HEK293T (cell line): Measurements from ENCODE around the gene MYO19.

Source experiments
- CTCF ChIA-PET: fragments of 350-600 bp; formaldehyde crosslinking; extraction: SDS; loops from one replicate; lab custom pipeline; 2021; ENCODE audit warnings: antibody characterized with exemption, inconsistent platforms; lab: Yijun Ruan, JAX
- POLR2A ChIA-PET: fragments of 350-600 bp; formaldehyde crosslinking; extraction: SDS; loops from one replicate; lab custom pipeline; 2020; ENCODE audit warnings: antibody characterized with exemption, inconsistent platforms; lab: Yijun Ruan, JAX
- DNase-seq: peaks from one replicate; pipeline ENCODE4 v3.0.0; 2012; ENCODE audit warnings: mixed read lengths; ENCODE audit errors: extremely low spot score
- ARNT ChIP-seq: fragments of 450-650 bp; IDR thresholded peaks from 2 replicates; pipeline ENCODE4 v1.6.1; 2017; ENCODE audit warnings: mild to moderate bottlenecking
- BHLHE40 ChIP-seq: fragments of 450-650 bp; IDR thresholded peaks from 2 replicates; pipeline ENCODE4 v1.6.1; 2016; ENCODE audit warnings: mild to moderate bottlenecking, moderate library complexity, borderline replicate concordance
- CTBP1 ChIP-seq: fragments of 450-650 bp; IDR thresholded peaks from 2 replicates; pipeline ENCODE4 v1.6.1; 2016; ENCODE audit warnings: borderline replicate concordance
- ELF4 ChIP-seq: fragments of 450-650 bp; IDR thresholded peaks from 2 replicates; pipeline ENCODE4 v1.6.1; 2017; ENCODE audit warnings: antibody characterized with exemption
- FOXA1 ChIP-seq: fragments of 450-650 bp; IDR thresholded peaks from 2 replicates; pipeline ENCODE4 v1.6.1; 2016; ENCODE audit warnings: mild to moderate bottlenecking
- FOXK2 ChIP-seq: fragments of 450-650 bp; IDR thresholded peaks from 2 replicates; pipeline ENCODE4 v1.6.1; 2016; ENCODE audit warnings: mild to moderate bottlenecking
- FOXM1 ChIP-seq: fragments of 450-650 bp; IDR thresholded peaks from 2 replicates; pipeline ENCODE4 v1.6.1; 2017; ENCODE audit warnings: mild to moderate bottlenecking, borderline replicate concordance
- HDGF ChIP-seq: fragments of 450-650 bp; IDR thresholded peaks from 2 replicates; pipeline ENCODE4 v1.6.1; 2017; ENCODE audit warnings: antibody characterized with exemption, borderline replicate concordance
- L3MBTL2 ChIP-seq: fragments of 450-650 bp; conservative IDR thresholded peaks from 2 replicates; pipeline ENCODE4 v1.6.1; 2016; ENCODE audit warnings: mild to moderate bottlenecking
- LEF1 ChIP-seq: fragments of 450-650 bp; IDR thresholded peaks from 2 replicates; pipeline ENCODE4 v1.6.1; 2017; ENCODE audit warnings: mild to moderate bottlenecking, borderline replicate concordance
- NFRKB ChIP-seq: fragments of 450-650 bp; IDR thresholded peaks from 2 replicates; pipeline ENCODE4 v1.6.1; 2016; ENCODE audit warnings: mild to moderate bottlenecking, moderate library complexity
- SP1 ChIP-seq: fragments of 450-650 bp; IDR thresholded peaks from 2 replicates; pipeline ENCODE4 v1.6.1; 2017
- SUZ12 ChIP-seq: fragments of 450-650 bp; IDR thresholded peaks from 2 replicates; pipeline ENCODE4 v1.6.1; 2016; ENCODE audit warnings: mild to moderate bottlenecking
- TARDBP ChIP-seq: fragments of 450-650 bp; IDR thresholded peaks from 2 replicates; pipeline ENCODE4 v1.6.1; 2016
- ZNF384 ChIP-seq: fragments of 450-650 bp; IDR thresholded peaks from 2 replicates; pipeline ENCODE4 v1.6.1; 2016
- TF ChIP-seq, protein P1 (sequence below): fragments of 450-650 bp; IDR thresholded peaks from 2 replicates; pipeline ENCODE4 v1.6.1; 2016

Gene MYO19

DNA sequence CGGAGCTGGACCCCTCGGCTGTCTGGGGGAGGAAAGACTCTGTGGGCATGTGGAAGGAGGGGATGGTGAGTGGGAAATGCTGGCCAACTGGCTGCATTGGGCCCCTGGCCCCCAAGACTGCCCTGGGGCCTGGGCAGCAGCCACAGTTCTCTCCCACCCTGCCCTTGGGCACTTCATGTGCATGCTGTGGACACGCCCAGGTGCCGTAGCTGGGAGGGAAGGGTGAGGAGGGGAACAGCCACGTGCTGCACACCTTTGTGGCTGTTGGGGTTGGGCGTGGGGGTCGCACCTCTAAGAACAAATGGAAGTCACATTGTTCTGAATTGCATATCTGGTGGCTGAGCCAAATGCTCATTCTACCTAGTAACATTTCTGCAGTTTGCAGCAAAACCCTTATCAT, 60.1 kb downstream of the MYO19 start:
- CTCF ChIA-PET, result no interaction called here
- DNase-seq, result no peak
- POLR2A ChIA-PET, result interaction anchor here (3.2 kb wide), 1 partner anchor 11 kb away, joined by 16 read pairs; the partner anchor contains the start of gene ZNHIT3
- TF ChIP-seq HDGF (no peak), FOXM1 (no peak), FOXA1 (no peak), NFRKB (no peak), SUZ12 (no peak)
- TF ChIP-seq, protein P1, sequence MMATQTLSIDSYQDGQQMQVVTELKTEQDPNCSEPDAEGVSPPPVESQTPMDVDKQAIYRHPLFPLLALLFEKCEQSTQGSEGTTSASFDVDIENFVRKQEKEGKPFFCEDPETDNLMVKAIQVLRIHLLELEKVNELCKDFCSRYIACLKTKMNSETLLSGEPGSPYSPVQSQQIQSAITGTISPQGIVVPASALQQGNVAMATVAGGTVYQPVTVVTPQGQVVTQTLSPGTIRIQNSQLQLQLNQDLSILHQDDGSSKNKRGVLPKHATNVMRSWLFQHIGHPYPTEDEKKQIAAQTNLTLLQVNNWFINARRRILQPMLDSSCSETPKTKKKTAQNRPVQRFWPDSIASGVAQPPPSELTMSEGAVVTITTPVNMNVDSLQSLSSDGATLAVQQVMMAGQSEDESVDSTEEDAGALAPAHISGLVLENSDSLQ, result no peak

DNA sequence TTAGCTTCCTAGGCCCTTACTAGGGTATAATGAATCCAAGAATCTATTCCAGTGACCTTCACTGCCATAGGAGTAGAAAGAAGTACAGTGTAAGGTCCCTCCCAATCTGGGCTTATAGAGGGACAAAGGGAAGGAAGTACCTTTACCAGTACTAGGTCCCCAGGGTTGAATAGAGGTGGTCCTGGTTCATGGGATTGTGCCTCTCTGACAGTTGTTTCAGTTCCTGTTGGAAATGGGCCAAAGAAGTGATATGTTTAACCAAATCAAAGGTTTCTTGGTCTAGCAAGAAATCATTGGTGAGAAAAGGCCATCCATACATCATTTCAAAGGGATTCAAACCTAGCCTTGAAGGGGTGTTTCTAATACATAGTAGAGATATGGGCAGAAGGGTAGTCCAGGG, 64.2 kb downstream of the MYO19 start:
- ChIA-PET POLR2A (no interaction called here), CTCF (no interaction called here)
- DNase-seq, result no peak
- TF ChIP-seq NFRKB (no peak), CTBP1 (no peak), LEF1 (no peak)

DNA sequence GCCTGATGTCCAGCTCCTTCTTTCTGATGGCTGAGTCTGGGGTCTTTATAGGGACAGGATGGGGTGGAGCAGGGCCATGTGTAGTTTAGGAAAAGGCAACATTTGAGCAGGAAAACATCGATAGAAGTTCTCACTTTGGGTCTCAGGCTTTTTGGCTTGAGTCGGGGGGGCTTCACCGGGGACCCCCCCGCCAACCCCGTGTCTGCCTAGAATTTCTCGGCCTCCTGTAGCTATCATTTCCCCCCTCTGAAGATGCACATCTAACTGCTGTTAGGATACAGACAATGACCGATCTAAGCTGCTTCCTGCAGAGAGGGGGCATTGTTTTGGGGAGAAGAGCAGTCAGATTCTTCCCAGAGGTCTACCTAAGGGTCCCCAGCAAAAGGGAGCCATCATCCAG, 64.9 kb downstream of the MYO19 start:
- TF ChIP-seq CTBP1, result no peak
- TF ChIP-seq, protein P1, result no peak
- TF ChIP-seq FOXK2, result no peak
- no peak for TF ChIP-seq ARNT
- TF ChIP-seq SP1, result no peak
- no peak for TF ChIP-seq ZNF384
- no peak for TF ChIP-seq L3MBTL2
- TF ChIP-seq FOXM1, result no peak
- no peak for TF ChIP-seq LEF1
- TF ChIP-seq TARDBP, result no peak
- TF ChIP-seq SUZ12, result no peak
- TF ChIP-seq ELF4, result no peak
- TF ChIP-seq HDGF, result no peak

DNA sequence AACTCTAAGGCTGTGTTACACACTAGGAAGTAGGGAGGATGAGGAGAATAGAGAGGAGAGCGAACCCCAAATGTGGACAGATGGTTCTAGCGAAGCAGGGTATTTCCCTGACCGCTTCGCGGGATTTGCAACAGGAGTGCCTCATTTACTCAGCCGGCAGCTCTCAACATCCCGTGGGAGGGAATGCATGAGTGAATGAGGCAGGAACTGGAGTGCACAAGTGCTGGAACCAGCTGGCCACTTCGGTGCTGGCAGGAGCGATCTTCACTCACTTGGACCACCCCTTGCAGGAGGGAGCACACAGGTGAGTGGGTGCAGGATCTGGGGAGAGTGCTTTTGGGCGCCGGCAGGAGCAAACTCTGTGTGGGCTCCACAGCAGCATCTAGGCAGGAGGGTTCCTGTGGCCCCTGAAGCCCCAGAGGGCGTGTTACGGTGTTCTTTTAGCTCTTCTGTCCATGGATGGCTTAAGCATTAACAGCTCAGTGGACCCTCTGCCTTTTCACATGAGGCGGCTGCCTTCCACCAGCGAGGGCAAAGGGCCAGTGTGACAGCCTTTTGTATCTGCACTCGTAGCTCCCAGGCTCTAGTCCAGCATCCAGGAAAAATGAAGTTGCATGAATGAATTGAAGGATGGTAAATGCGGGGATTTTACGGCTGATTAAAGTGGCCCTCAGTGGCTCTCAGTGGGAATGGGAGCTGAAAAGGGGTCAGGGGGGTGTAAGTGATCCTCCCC, 65.6 kb downstream of the MYO19 start:
- CTCF ChIA-PET, result interaction anchor here (1.2 kb wide), 1 partner anchor 14 kb away, joined by 3 read pairs; no protein-coding TSS in a partner anchor
- POLR2A ChIA-PET, result no interaction called here
- TF ChIP-seq ARNT, result no peak
- TF ChIP-seq BHLHE40, result no peak
- no peak for TF ChIP-seq ZNF384
- TF ChIP-seq HDGF, result no peak
- no peak for TF ChIP-seq ELF4
- TF ChIP-seq, protein P1, result no peak
- no peak for TF ChIP-seq L3MBTL2
- no peak for TF ChIP-seq SP1
- TF ChIP-seq FOXK2, result no peak
- no peak for TF ChIP-seq SUZ12
- TF ChIP-seq FOXA1, result no peak
- no peak for TF ChIP-seq FOXM1
- no peak for TF ChIP-seq TARDBP
- TF ChIP-seq NFRKB, result no peak
- no peak for TF ChIP-seq CTBP1
- TF ChIP-seq LEF1, result no peak
- DNase-seq, result no peak

More for the DNA sequence above, 64.9 kb downstream of the MYO19 start:
- POLR2A ChIA-PET, result no interaction called here
- CTCF ChIA-PET, result interaction anchor here (1.2 kb wide), 1 partner anchor 13 kb away, joined by 3 read pairs; no protein-coding TSS in a partner anchor
- no peak for DNase-seq

DNA sequence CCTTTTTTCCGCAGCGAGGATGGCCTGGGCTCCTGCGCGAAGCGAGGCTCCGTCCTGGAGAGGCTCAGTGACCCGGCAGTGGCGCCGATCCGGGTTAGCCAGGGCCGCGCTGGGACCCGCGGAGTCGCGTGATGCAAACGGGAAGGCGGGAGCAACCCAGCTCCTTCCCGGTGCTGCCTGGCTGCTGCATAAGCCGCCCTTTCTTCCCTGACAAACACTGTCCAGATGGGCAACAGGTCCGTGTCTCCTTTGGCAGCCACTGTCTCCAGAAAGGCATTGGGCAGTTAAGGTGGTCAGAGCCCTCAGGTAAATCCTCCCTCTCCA, 69.9 kb downstream of the MYO19 start:
- no peak for TF ChIP-seq FOXM1
- TF ChIP-seq SP1, result no peak
- no peak for TF ChIP-seq SUZ12
- TF ChIP-seq LEF1, result no peak
- TF ChIP-seq, protein P1, result no peak
- no peak for TF ChIP-seq BHLHE40
- TF ChIP-seq L3MBTL2, result no peak
- no peak for TF ChIP-seq FOXA1
- TF ChIP-seq FOXK2, result no peak
- DNase-seq, result no peak
- ChIA-PET CTCF (no interaction called here), POLR2A (interaction anchor here (0.8 kb wide), 1 partner anchor 21 kb away, joined by 3 read pairs; no protein-coding TSS in a partner anchor)

DNA sequence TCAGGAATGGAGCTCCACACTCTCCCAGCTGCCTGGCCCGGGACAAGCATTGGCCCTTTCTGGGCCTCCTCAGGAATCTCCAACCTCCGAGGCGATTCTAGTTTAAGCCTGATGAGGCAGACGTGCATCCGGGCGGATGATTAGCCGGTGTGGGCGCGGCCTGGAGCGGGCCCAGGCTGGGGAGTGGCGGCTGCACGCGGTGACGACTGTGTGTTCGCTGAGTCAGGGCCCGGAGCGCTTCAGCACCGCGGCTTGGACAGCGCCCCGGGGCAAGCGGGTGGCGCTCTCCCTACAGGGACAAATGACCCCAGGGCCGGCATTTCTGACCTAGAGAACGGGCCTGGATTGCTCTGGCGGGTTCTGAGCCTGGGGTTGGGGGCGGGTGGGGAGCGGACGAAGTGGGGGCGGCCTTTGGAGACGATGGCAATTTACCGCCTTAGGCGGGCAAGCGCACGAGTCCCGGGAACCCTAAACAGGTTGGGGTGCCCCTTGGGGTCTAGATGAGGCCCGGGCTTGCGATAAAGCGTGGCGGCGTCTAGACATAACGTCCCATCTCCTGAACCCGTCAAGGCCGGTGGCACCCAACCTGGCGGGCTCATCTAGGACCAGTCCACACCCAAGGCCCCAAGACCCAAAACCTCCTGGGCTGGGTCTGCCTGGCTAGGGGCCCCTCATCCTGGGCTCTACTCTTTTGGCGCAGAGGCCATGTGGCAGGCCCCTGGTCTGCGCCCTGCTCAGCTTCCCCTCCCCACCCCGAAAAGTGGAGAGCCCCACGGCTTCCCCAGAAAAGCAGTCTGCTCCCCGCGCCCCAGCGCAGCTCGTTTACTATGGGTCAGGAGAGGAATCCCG, 70.5 kb downstream of the MYO19 start:
- no peak for TF ChIP-seq L3MBTL2
- TF ChIP-seq FOXK2, result no peak
- no peak for TF ChIP-seq ELF4
- TF ChIP-seq ZNF384, result no peak
- TF ChIP-seq NFRKB, result no peak
- no peak for TF ChIP-seq LEF1
- TF ChIP-seq FOXA1, result no peak
- TF ChIP-seq BHLHE40, result no peak
- TF ChIP-seq CTBP1, result no peak
- ChIA-PET POLR2A (interaction anchor here (0.7 to 0.8 kb wide), 2 partner anchors 22 to 24 kb away, joined by 3 read pairs; no protein-coding TSS in a partner anchor), CTCF (no interaction called here)
- DNase-seq, result peak; percentile 76
